ENCODE data around the gene LRRN2. TPM values are rescaled to one million over a fixed set of nuclear protein-coding genes. Genes with fewer than 3 reads are reported as not detected.

Gene LRRN2
- total RNA-seq, 1 experiment from 2014 or later, result 5.0 TPM

DNA sequence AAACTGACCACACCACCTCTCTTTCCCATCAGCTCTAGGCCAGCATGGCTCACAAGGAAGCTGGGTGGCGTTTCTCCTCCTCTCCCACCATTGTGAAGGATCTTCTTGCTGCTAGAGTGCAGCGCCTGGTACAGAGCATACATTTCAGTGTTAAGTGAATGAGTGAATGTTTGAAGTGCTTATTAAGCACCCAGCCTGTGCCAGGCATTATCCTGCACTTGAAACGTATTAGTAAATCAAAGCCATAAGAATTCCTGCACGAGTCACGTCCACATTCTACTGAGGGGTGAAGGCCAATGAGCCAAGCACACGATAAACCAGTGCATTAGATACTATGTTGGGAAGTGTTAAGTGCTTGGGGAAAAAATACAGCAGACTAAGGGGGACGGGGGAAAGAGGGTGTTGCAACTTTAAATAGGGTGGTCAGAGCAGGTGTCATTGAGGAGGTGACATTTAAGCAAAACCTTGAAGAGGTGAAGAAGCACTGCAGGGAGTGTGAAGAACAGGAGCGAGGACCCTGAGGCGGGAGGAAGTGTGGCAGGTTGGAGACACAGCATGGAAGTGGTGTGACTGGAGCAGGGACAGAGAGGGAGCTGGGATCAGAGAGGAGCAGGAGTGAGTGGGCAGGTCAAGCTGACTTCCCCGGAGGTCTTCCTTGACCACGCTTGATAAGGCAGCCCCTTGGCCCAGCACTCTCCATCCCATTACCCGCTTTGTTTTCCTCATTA is 48.5 kb upstream of the LRRN2 start:
- intact Hi-C loops (cut with micrococcal nuclease), result no loop called here
- Histone ChIP-seq H3K9ac (ENCODE audit: low read length) (no peak overlapping the region), H3K9me3 (ENCODE audit: low read length) (peaks cover 10% of the 10 kb centered on the region; the same call in 1 of the 2 replicates), H3K4me3 (ENCODE audit: low read length) (no peak overlapping the region), H3K4me2 (ENCODE audit: low read length) (no peak overlapping the region), H3K27me3 (ENCODE audit: low read length) (peaks cover 28% of the 10 kb centered on the region; the same call in 1 of the 2 replicates), H3K36me3 (ENCODE audit: low read depth, low read length) (no peaks in the 10 kb centered on the region), H2AFZ (ENCODE audit: low read length) (no peak overlapping the region), H3K4me1 (ENCODE audit: insufficient read depth, low read length) (peaks cover 9% of the 10 kb centered on the region), H3K79me2 (ENCODE audit: low read length) (no peaks in the 10 kb centered on the region), H3K9me2 (replicated peaks; ENCODE audit: low read length) (no peaks in the 10 kb centered on the region), H4K20me1 (ENCODE audit: low read length) (no peaks in the 10 kb centered on the region), H3K27ac (ENCODE audit: low read length) (no peak overlapping the region), H3F3A (ENCODE audit: low read length, unreplicated experiment) (no peaks in the 10 kb centered on the region)
- ATAC-seq (no peak), DNase-seq (no peak)
- TF ChIP-seq, protein P1, sequence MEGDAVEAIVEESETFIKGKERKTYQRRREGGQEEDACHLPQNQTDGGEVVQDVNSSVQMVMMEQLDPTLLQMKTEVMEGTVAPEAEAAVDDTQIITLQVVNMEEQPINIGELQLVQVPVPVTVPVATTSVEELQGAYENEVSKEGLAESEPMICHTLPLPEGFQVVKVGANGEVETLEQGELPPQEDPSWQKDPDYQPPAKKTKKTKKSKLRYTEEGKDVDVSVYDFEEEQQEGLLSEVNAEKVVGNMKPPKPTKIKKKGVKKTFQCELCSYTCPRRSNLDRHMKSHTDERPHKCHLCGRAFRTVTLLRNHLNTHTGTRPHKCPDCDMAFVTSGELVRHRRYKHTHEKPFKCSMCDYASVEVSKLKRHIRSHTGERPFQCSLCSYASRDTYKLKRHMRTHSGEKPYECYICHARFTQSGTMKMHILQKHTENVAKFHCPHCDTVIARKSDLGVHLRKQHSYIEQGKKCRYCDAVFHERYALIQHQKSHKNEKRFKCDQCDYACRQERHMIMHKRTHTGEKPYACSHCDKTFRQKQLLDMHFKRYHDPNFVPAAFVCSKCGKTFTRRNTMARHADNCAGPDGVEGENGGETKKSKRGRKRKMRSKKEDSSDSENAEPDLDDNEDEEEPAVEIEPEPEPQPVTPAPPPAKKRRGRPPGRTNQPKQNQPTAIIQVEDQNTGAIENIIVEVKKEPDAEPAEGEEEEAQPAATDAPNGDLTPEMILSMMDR (conservative IDR thresholded peaks at IDR 0.05; ENCODE audit: low read depth, low read length), result no peak
- CTCF ChIA-PET, result no interaction called here
- no TSS peak for BruUV-seq (replicated peaks)
- POLR2A ChIA-PET (ENCODE audit: unreplicated experiment), result no interaction called here

DNA sequence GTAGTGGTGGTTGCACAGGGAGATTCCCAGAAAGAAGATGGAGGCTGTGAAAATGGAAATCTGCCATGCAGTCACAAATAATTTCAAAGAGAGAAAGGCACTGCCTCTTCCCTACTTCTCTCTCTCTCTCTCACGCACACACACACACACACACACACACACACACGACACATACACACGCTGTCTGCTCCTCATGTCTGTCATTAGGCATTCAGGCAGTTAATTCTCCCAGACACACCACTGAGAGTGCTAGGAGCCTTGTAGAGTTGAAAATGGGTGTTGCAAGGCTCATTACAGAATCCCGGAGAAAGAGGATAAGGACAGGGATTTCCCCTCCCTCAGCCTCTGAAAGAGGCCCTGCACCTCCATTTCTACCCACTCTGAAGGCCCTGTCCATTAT is 47.8 kb upstream of the LRRN2 start:
- POLR2A ChIA-PET (ENCODE audit: unreplicated experiment), result interaction anchor here (0.6 kb wide), 1 partner anchor 25 kb away, joined by 3 read pairs; no protein-coding TSS in a partner anchor
- CTCF ChIA-PET, result no interaction called here
- peaks cover 27% of the 10 kb centered on the region; the same call in 1 of the 2 replicates for H3K27me3 ChIP-seq (ENCODE audit: low read length)

DNA sequence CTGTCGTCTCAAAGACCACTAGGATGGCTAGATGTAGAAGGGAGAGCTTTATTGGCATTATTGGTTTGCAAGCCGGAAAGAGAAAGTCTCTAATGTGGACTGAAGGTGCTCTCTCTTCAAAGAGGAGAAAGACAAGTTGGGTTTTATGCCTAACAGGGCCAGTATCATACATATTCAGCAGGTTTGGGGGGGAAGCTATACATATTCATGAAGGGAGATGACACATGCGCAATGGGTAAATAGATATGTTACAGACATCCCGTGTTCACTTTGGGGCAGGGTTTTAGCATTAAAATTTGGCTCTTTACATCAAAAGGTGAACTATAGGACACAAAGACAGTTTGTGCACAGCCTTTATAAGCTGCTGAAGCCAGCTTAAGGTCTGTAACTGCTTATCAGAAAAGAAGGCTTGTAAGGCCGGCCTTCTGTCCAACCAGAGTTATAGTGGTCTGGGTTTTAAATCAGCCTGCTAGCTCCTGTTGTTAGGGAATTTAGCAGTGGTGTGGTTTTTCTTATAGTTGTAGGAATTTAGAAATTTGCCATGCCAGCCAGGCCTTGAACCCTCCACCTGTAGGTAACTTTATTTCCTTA is 46.5 kb upstream of the LRRN2 start:
- Histone ChIP-seq H3K4me3 (ENCODE audit: low read length) (no peak overlapping the region), H3K9me3 (ENCODE audit: low read length) (no peaks in the 10 kb centered on the region), H3K4me2 (ENCODE audit: low read length) (no peak overlapping the region), H3K9ac (ENCODE audit: low read length) (no peak overlapping the region), H3K36me3 (ENCODE audit: low read depth, low read length) (no peaks in the 10 kb centered on the region), H3F3A (ENCODE audit: low read length, unreplicated experiment) (no peaks in the 10 kb centered on the region), H3K4me1 (ENCODE audit: insufficient read depth, low read length) (peaks cover 26% of the 10 kb centered on the region), H4K20me1 (ENCODE audit: low read length) (no peaks in the 10 kb centered on the region), H3K79me2 (ENCODE audit: low read length) (no peaks in the 10 kb centered on the region), H2AFZ (ENCODE audit: low read length) (no peak overlapping the region), H3K27me3 (ENCODE audit: low read length) (peaks cover 16% of the 10 kb centered on the region; the same call in 1 of the 2 replicates), H3K9me2 (replicated peaks; ENCODE audit: low read length) (no peaks in the 10 kb centered on the region), H3K27ac (ENCODE audit: low read length) (no peak overlapping the region)
- DNase-seq, result no peak
- TF ChIP-seq EZH2 (IDR thresholded peaks at IDR 0.05; ENCODE audit: low read length, unreplicated experiment) (no peak), EZH2phosphoT487 (IDR thresholded peaks at IDR 0.05; ENCODE audit: borderline replicate concordance, low read length) (no peak)
- TF ChIP-seq, protein P1 (conservative IDR thresholded peaks at IDR 0.05; ENCODE audit: low read depth, low read length), result no peak
- POLR2A ChIA-PET (ENCODE audit: unreplicated experiment), result no interaction called here
- CTCF ChIA-PET, result no interaction called here
- ATAC-seq, result no peak
- intact Hi-C loops (cut with micrococcal nuclease), result no loop called here
- BruUV-seq (replicated peaks), result no TSS peak

More for the DNA sequence above, 47.8 kb upstream of the LRRN2 start:
- Histone ChIP-seq H3K9me3 (ENCODE audit: low read length) (0 out of 2 replicates have a peak, but pooled peaks cover 4% of the 10 kb centered on the region), H3K79me2 (ENCODE audit: low read length) (no peaks in the 10 kb centered on the region), H3K4me1 (ENCODE audit: insufficient read depth, low read length) (peaks cover 16% of the 10 kb centered on the region), H3K9ac (ENCODE audit: low read length) (no peak overlapping the region), H3F3A (ENCODE audit: low read length, unreplicated experiment) (no peaks in the 10 kb centered on the region), H2AFZ (ENCODE audit: low read length) (no peak overlapping the region), H3K36me3 (ENCODE audit: low read depth, low read length) (no peaks in the 10 kb centered on the region), H3K4me2 (ENCODE audit: low read length) (no peak overlapping the region), H4K20me1 (ENCODE audit: low read length) (no peaks in the 10 kb centered on the region), H3K27ac (ENCODE audit: low read length) (no peak overlapping the region), H3K4me3 (ENCODE audit: low read length) (no peak overlapping the region), H3K9me2 (replicated peaks; ENCODE audit: low read length) (no peaks in the 10 kb centered on the region)
- intact Hi-C loops (cut with micrococcal nuclease), result no loop called here
- DNase-seq (no peak), ATAC-seq (no peak)
- BruUV-seq (replicated peaks), result no TSS peak
- TF ChIP-seq, protein P1 (conservative IDR thresholded peaks at IDR 0.05; ENCODE audit: low read depth, low read length), result no peak
- TF ChIP-seq EZH2phosphoT487 (IDR thresholded peaks at IDR 0.05; ENCODE audit: borderline replicate concordance, low read length) (no peak), EZH2 (IDR thresholded peaks at IDR 0.05; ENCODE audit: low read length, unreplicated experiment) (no peak)
